GM12865 (cell line): ENCODE data around the gene PRRC2B.
"Not testable (repeated sequence)": the region's sequence is repeated elsewhere in the genome, so short reads cannot be mapped to it uniquely, and the experiment has no call there.

ENCODE experiments used
- DNase-seq: peaks from one replicate; pipeline ENCODE4 v3.0.0; 2010; ENCODE audit warnings: low read depth
- H3K4me3 ChIP-seq: 2 replicates; pipeline ENCODE4 v1.5.1; 2011; ENCODE audit warnings: mild to moderate bottlenecking, low read depth, low read length, control low read depth
- CTCF ChIP-seq: IDR thresholded peaks from 2 replicates; pipeline ENCODE4 v1.5.1; 2011; ENCODE audit warnings: low read length, control low read depth, low read depth, inconsistent platforms; ENCODE audit not compliant: insufficient read depth; ENCODE audit errors: missing control alignments

PRRC2B gene

GRCh38 chr9:131469951-131470350, 76.1 kb downstream of the PRRC2B start:
- TF ChIP-seq CTCF = no peak
- H3K4me3 ChIP-seq = no peak overlapping the region
- DNase-seq = no peak

GRCh38 chr9:131470581-131470991, 76.7 kb downstream of the PRRC2B start:
- DNase-seq = no peak
- no peak overlapping the region for H3K4me3 ChIP-seq
- no peak for TF ChIP-seq CTCF

- not testable (repeated sequence) for DNase-seq, H3K4me3 ChIP-seq
Measured at GRCh38 chr9:131472085-131472484, 78.2 kb downstream of the PRRC2B start.

- no peak for DNase-seq
- no peak for TF ChIP-seq CTCF
- H3K4me3 ChIP-seq = no peak overlapping the region
Measured at GRCh38 chr9:131473198-131473885, 79.5 kb downstream of the PRRC2B start.

GRCh38 chr9:131473891-131474290, 80.0 kb downstream of the PRRC2B start:
- DNase-seq = no peak
- H3K4me3 ChIP-seq = no peak overlapping the region
- TF ChIP-seq CTCF = no peak

- no peak for DNase-seq
- TF ChIP-seq CTCF = no peak
Measured at GRCh38 chr9:131474711-131475110, 80.8 kb downstream of the PRRC2B start.

GRCh38 chr9:131475111-131475955, 81.4 kb downstream of the PRRC2B start:
- TF ChIP-seq CTCF = no peak
- H3K4me3 ChIP-seq = no peak overlapping the region
- no peak for DNase-seq

More at GRCh38 chr9:131474711-131475110, 80.8 kb downstream of the PRRC2B start:
- H3K4me3 ChIP-seq = no peak overlapping the region
